Natural killer cell (primary cell): ENCODE measurements around the gene EPYC. TPM values are rescaled to one million over a fixed set of nuclear protein-coding genes. Genes with fewer than 3 reads are reported as not detected.

Experiments
- ATAC-seq, 3 donors: fragments of 150-1000 bp in 2 of 3; fragments of 200-7000 bp in 1 of 3; cut with Tn5 transposase; 1 replicate in 1 of 3; 2 replicates in 2 of 3; pipeline ENCODE4 v1.10.0; 2021; ENCODE audit warnings: mild to moderate bottlenecking in 2 of 3, moderate library complexity in 2 of 3
- DNase-seq, 2 donors: peaks; one replicate each; pipeline versions ENCODE4 v3.0.0 to v3.0.0-alpha.2; 2013 to 2021; ENCODE audit warnings: mixed read lengths in 1 of 2
- H3K27ac ChIP-seq: one replicate; pipeline ENCODE4 v1.5.1; 2013; ENCODE audit warnings: mild to moderate bottlenecking, low read length
- H3K27me3 ChIP-seq: one replicate; pipeline ENCODE4 v1.6.1; 2013; ENCODE audit warnings: low read length; ENCODE audit not compliant: control insufficient read depth, insufficient read depth
- H3K36me3 ChIP-seq: one replicate; pipeline ENCODE4 v1.6.1; 2013; ENCODE audit warnings: low read length; ENCODE audit not compliant: control insufficient read depth, insufficient read depth
- H3K4me1 ChIP-seq: one replicate; pipeline ENCODE4 v1.6.1; 2013; ENCODE audit warnings: low read length; ENCODE audit not compliant: control insufficient read depth, insufficient read depth
- H3K4me3 ChIP-seq: one replicate; pipeline ENCODE4 v1.5.1; 2013; ENCODE audit warnings: low read length
- H3K9me3 ChIP-seq: one replicate; pipeline ENCODE4 v1.6.1; 2013; ENCODE audit warnings: low read length; ENCODE audit not compliant: control insufficient read depth, insufficient read depth
- H3K27ac Mint-ChIP-seq, 2 donors: one replicate each; pipeline ENCODE4 v1.8.0; 2022; ENCODE audit warnings: mild to moderate bottlenecking in 2 of 2, mixed read lengths in 2 of 2, moderate library complexity in 1 of 2
- H3K27me3 Mint-ChIP-seq, 2 donors: one replicate each; pipeline ENCODE4 v1.8.0; 2022; ENCODE audit warnings: low read depth in 2 of 2, mixed read lengths in 2 of 2
- H3K36me3 Mint-ChIP-seq: one replicate; pipeline ENCODE4 v1.8.0; 2022; ENCODE audit warnings: mixed read lengths
- H3K4me1 Mint-ChIP-seq, 2 donors: one replicate each; pipeline ENCODE4 v1.8.0; 2022; ENCODE audit warnings: mixed read lengths in 2 of 2
- H3K4me3 Mint-ChIP-seq: one replicate; pipeline ENCODE4 v1.8.0; 2022; ENCODE audit warnings: mild to moderate bottlenecking, moderate library complexity, mixed read lengths
- H3K9me3 Mint-ChIP-seq, 2 donors: one replicate each; pipeline ENCODE4 v1.8.0; 2022; ENCODE audit warnings: mixed read lengths in 2 of 2
- WGBS: methylation state at CpG from one replicate; pipeline ENCODE4 v1.1.7; 2013; ENCODE audit warnings: missing lambda C conversion rate; ENCODE audit not compliant: insufficient coverage; 5-methylcytosine and 5-hydroxymethylcytosine counted together
- intact Hi-C: fragments of 100-400 bp; cut with micrococcal nuclease; formaldehyde crosslinking; loops from one replicate; pipeline ENCODE4 v1.14.2; 2022
- total RNA-seq, 4 donors: library from RNA; stranded (reverse); fragments of 120-200 nt in 1 of 4; gene quantifications; one replicate each; pipeline versions ENCODE4 v1.2.3 to v1.2.4, GENCODE V29; 2013 to 2022
- TF ChIP-seq, protein P1 (sequence below): fragments of 200-600 bp; IDR thresholded peaks from one replicate; pipeline ENCODE4 v1.8.0; 2022; ENCODE audit warnings: antibody characterized with exemption

Gene EPYC
- total RNA-seq, 3 donors from 2014 or later (not counting 1 experiment from before 2014, with no cell fraction given), result not detected

DNA sequence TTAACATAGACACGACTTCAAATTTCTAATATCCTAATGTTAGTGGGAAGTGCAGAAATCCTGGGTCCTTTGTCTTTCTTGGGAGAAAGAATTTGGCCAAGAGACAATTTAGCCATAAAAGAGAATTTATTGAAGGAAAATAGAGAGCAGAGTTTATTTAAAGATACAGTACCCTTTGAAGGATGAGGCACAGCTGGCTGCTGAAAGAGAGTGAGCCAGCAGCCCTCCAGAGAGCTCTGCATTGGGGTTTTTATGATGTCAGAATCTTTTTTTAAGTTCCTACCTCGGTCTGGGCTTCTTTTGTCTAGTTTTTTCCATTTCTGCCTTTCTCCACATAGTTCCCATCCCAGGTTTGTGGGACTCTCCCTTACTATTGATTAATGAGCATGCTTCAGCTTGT is 87.3 kb downstream of the EPYC start:
- TF ChIP-seq, protein P1, sequence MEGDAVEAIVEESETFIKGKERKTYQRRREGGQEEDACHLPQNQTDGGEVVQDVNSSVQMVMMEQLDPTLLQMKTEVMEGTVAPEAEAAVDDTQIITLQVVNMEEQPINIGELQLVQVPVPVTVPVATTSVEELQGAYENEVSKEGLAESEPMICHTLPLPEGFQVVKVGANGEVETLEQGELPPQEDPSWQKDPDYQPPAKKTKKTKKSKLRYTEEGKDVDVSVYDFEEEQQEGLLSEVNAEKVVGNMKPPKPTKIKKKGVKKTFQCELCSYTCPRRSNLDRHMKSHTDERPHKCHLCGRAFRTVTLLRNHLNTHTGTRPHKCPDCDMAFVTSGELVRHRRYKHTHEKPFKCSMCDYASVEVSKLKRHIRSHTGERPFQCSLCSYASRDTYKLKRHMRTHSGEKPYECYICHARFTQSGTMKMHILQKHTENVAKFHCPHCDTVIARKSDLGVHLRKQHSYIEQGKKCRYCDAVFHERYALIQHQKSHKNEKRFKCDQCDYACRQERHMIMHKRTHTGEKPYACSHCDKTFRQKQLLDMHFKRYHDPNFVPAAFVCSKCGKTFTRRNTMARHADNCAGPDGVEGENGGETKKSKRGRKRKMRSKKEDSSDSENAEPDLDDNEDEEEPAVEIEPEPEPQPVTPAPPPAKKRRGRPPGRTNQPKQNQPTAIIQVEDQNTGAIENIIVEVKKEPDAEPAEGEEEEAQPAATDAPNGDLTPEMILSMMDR, result no peak
- Mint-ChIP-seq H3K27me3 (no peaks in the 10 kb centered on the region), H3K9me3 (no peaks in the 10 kb centered on the region), H3K4me3 (no peak overlapping the region), H3K27ac (no peak overlapping the region), H3K4me1 (no peaks in the 10 kb centered on the region), H3K36me3 (no peaks in the 10 kb centered on the region)
- no CpG with 5 or more reads among the region's 2 CpGs for WGBS
- Histone ChIP-seq H3K27ac (no peak overlapping the region), H3K36me3 (no peaks in the 10 kb centered on the region), H3K9me3 (no peaks in the 10 kb centered on the region), H3K4me1 (no peaks in the 10 kb centered on the region), H3K27me3 (no peaks in the 10 kb centered on the region), H3K4me3 (no peak overlapping the region)
- intact Hi-C loops, result no loop called here
- DNase-seq (no peak), ATAC-seq (no peak)

GRCh38 chr12:90916516-90916915 is 88.3 kb downstream of the EPYC start:
- Histone ChIP-seq H3K27ac (no peak overlapping the region), H3K36me3 (no peaks in the 10 kb centered on the region), H3K4me3 (no peak overlapping the region), H3K27me3 (no peaks in the 10 kb centered on the region), H3K9me3 (no peaks in the 10 kb centered on the region), H3K4me1 (no peaks in the 10 kb centered on the region)
- TF ChIP-seq, protein P1, result no peak
- no peaks in the 10 kb centered on the region for H3K36me3 Mint-ChIP-seq
- H3K27me3 Mint-ChIP-seq, result no peaks in the 10 kb centered on the region
- H3K4me1 Mint-ChIP-seq, result no peaks in the 10 kb centered on the region
- intact Hi-C loops, result no loop called here
- no peak for DNase-seq
- ATAC-seq, result no peak
- no peak overlapping the region for H3K4me3 Mint-ChIP-seq
- H3K9me3 Mint-ChIP-seq, result no peaks in the 10 kb centered on the region
- H3K27ac Mint-ChIP-seq, result no peak overlapping the region

- no peak for ATAC-seq
- intact Hi-C loops, result no loop called here
These were observed 89.4 kb downstream of the EPYC start for GRCh38 chr12:90915353-90915752.

More at GRCh38 chr12:90915353-90915752, 89.4 kb downstream of the EPYC start:
- no peak for DNase-seq
- Histone ChIP-seq H3K4me1 (no peaks in the 10 kb centered on the region), H3K9me3 (no peaks in the 10 kb centered on the region), H3K27ac (no peak overlapping the region), H3K36me3 (no peaks in the 10 kb centered on the region), H3K27me3 (no peaks in the 10 kb centered on the region), H3K4me3 (no peak overlapping the region)
- Mint-ChIP-seq H3K27me3 (no peaks in the 10 kb centered on the region), H3K9me3 (no peaks in the 10 kb centered on the region), H3K36me3 (no peaks in the 10 kb centered on the region), H3K27ac (no peak overlapping the region), H3K4me3 (no peak overlapping the region), H3K4me1 (no peaks in the 10 kb centered on the region)
- TF ChIP-seq, protein P1, result no peak
- WGBS, result 92% methylated on average over 2 of the region's 2 CpGs

Other genes starting within 250 kb of the EPYC start
- gene CCER1, start 49.8 kb downstream of the EPYC start, total RNA-seq, result not detected
- not detected for gene KERA, start 53.1 kb upstream of the EPYC start, total RNA-seq
- not detected for gene LUM, start 106.5 kb upstream of the EPYC start, total RNA-seq
- under 1 TPM in 1 of 3 donors, not detected in 2; 0.90 TPM for gene DCN, start 177.8 kb upstream of the EPYC start, total RNA-seq